ENCODE results near the gene MC1R.

Gene MC1R

DNA sequence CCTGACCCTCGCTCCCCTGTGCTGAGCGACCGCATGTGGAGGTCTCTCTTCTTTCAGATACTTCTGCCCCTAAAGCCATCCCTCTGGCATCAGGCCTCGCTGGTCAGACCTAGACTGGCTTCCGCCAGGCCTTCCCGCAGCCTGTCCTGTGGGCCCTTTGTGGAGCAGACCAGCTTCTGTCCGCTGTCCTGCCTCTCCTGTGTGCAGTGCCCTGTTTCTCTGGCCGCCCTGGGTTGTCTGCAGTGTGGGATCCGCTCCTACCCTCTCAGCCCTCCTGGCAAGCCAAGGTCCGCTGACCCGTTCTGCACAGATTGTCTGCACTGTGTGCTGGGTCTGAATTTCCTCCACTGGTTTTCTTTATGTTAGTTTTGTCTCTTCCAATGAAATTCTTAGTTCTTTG lies 21.5 kb upstream of the MC1R start:
- DNase-seq (ENCODE audit: low read depth), result no peak

DNA sequence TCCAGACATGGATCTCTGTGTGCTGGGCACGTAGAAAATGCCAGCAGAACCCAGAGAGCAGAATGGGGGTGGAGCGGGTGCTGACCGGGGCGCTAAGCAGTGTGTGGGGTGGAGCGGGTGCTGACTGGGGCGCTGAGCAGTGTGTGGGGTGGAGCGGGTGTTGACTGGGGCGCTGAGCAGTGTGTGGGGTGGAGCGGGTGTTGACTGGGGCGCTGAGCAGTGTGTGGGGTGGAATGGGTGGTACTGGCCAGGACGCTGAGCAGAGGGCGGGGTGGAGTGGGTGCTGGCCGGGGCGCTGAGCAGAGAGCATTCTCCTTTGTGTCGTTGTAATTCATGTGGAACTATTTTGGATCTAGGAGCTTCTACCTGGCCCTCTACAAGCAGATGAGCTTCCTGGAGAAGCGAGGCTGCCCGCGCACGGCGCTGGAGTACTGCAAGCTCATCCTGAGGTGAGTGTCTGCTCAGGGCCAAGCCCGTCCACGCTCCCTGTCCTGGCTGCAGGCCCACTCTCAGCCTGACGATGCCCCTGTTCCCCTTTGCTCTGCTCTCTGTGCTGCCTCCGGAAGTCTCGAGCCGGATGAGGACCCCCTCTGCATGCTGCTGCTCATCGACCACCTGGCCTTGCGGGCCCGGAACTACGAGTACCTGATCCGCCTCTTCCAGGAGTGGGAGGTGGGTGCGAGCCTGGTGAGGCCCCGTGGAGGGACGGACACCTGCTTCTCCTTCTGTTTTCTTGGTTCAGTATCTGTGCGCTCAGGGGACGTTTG lies 20.3 kb upstream of the MC1R start:
- DNase-seq (ENCODE audit: low read depth), result no peak

DNA sequence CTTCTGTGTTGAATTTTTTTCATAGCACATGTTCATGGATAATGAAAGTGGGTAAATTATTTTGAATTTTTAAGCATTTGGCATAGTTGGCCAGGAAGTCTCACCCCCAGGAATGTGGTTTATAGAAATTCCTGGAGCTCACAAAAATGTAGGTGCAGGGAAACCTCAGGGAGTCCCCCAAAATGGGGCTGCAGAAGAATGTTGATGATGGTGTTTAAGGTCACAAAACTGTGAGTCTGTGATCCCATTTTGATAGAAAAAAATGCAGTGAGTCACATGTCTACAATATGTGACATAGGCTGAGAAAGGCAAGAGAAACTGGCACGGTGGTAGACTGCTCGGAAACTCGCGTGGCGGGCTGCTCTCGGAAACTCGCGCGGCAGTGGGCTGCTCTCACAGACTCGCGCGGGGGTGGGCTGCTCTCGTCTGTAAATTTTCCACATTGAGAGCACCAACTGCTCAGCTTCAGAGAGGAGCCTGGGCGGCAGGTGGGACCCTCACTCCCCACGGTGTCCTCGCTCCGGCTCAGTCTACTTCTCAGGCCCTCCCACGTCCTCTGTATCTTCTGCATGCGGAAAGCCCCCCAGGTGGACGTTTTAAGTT lies 18.7 kb upstream of the MC1R start:
- no peak for DNase-seq (ENCODE audit: low read depth)

DNA sequence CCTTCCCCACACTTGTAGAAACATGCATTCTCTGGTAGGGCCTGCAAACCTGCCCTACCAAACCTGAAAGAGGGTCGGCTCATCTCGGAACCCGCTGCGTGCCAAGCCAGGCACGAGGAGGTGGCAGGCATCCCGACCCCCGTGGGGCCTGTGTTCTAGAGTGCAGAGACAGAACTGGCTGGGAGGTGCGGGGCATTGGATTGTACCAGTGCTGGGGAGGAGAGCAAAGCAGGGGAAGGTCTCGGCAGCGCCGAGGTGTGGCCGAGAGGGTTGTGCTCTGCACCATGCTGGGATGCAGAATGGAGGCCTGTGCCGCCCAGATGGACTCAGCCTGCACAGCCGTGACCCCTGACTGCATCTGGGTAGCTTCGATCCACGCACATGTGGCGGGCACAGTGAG lies 17.8 kb upstream of the MC1R start:
- DNase-seq (ENCODE audit: low read depth), result no peak

DNA sequence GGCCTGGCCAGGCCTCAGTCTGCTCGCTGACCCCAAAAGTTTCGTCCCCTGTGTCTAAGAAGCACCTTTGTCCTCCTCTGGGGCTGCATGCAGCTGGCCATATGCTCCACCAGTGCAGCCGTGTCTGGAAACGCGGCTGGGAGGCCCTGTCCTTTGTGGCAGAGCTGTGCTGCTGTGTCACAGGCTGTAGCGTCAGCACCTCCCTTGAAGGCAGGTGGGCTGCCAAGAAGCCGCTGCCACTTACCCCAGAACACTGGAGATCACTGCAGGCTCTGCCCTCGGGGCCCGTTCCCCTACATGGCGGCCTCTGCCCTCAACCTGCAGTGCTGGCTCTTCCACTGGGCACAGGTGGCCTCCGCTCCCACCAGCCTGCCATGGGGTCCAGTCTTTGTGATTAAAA lies 15.7 kb upstream of the MC1R start:
- no peak for DNase-seq (ENCODE audit: low read depth)

DNA sequence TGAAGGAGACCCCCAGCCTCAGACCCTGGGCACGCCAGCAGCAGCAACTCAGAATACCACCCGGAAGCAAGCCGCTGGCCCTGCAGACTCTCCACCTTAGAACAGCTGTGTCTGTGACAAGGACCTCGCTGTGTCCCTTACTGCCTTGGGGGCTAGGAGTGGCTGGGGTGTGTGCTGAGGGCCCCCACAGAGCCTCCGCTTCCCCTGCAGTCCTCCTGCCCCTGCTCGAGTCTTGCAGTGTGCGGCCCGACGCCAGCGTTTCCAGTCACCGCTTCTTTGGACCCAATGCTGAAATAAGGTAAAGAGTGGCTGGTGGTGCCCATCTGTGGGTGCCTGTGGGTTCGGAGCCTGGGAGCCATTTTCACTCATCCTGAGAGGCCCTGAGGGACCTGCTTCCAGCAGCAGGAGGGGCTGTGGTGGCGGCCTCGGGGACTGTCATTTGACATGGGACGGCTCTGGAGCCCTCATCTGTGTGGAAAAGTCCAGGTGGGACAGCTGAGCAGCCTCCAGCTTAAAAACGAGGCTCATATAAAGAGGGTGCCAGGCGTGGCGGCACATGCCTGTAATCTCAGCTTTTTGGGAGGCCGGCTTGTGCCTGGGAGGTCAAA lies 14.7 kb upstream of the MC1R start:
- DNase-seq (ENCODE audit: low read depth), result no peak

DNA sequence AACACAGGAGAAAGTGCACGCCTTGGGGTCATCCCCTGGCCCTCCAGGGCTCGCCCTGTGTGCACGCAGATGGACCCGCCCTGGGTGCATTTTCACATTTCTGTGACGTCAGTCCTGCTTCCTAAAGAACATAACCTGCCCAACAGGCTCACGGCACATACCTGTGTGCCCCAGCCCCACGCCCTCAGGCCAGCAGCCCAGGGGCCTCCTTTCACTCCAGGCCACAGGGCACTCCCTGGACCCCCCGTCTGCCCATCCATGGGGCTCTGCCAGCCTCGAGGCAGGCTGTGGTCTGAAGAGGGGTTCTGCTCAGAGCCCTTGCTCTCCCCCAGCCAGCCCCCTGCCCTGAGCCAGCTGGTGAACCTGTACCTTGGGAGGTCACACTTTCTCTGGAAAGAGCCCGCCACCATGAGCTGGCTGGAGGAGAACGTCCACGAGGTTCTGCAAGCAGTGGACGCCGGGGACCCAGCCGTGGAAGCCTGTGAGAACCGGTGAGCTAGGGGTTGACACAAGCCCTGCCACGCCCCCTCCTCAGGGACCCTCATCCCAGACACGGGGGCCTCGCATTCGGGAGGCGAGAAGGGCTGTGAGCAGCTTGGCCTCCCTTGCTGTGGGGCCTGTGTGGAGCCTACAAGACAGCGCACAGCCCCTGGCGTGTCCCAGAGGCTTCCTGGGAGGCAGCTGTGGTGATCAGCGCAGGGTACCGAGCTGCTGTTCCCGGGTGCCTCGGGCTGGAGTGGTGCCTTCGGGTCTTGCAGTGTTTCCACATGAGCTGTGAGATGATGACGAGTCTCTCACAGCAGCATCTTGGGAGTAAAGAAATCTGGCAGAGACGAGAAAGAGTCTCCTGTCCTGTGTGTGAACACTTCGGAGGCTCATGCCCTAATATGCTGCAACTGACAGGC lies 13.8 kb upstream of the MC1R start:
- DNase-seq (ENCODE audit: low read depth), result no peak

DNA sequence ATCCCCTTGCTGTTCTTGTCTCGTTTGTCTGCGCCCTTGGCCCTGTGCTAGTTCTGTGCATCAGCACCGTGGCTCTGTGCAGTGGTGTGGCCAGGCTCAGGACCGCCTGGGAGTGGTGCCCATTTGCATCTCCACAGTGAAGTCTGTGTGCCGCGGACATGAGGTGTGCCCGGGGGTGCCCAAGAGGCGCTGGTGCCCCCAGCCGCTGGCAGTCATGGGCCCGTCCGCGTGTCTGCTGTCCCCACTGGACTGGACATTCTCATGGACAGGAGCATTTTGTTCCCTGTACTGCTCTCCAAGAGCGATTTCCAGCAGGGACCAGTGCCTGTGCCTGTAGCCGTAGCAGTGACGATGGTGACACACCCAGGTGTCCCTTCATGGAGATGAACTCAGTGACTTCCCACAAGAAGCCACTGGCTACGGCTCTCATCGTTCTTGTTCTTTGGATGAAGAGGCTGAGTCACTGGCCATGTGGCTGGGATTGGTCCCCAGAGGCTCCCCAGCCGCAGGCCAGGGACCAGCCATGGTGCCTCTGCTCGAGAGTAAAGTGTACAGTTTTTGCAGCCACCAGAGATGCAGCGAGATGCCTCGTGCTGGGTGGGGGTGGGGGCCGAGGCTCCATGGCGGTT lies 13.0 kb upstream of the MC1R start:
- DNase-seq (ENCODE audit: low read depth), result no peak

DNA sequence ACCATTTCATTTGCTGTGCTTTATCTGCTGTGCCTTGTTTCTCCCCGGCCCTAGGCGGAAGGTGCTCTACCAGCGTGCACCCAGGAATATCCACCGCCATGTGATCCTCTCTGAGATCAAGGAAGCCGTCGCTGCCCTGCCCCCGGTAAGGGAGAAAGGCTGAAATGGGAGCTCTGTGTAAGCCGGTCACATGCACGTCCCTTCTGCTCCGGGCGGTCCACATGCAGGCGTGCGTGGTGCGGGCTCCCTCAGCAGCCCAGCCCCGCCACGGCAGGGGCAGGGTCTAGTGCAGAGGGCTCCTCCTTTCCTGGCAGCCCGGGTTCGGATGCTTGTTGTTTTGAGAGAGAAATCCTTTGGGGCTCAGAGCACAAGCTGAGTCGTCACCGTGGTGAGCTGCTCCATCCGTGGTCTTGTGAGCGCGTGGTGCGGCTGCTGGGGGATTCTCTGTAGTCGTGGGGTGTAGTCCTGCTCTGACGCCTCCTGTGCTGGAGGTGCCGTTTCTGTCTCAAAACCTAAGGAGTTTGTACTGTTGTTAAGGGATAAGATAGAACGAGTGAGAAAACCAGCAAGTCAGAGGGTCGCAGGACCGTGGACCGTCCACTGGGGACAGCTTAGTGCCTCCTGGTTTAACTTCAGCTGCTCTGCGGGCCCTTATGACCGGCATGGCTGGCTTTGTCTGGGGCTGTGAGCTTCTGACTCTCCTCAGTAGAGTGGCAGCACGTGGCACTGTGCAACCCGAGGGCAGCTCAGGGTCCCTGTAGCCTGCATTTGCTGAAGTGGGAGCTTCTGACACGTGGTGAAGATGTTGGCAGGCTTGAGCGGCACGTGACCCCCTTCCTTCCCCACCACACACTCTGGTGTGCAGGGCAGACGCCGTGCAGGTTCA lies 12.3 kb upstream of the MC1R start:
- DNase-seq (ENCODE audit: low read depth), result no peak

DNA sequence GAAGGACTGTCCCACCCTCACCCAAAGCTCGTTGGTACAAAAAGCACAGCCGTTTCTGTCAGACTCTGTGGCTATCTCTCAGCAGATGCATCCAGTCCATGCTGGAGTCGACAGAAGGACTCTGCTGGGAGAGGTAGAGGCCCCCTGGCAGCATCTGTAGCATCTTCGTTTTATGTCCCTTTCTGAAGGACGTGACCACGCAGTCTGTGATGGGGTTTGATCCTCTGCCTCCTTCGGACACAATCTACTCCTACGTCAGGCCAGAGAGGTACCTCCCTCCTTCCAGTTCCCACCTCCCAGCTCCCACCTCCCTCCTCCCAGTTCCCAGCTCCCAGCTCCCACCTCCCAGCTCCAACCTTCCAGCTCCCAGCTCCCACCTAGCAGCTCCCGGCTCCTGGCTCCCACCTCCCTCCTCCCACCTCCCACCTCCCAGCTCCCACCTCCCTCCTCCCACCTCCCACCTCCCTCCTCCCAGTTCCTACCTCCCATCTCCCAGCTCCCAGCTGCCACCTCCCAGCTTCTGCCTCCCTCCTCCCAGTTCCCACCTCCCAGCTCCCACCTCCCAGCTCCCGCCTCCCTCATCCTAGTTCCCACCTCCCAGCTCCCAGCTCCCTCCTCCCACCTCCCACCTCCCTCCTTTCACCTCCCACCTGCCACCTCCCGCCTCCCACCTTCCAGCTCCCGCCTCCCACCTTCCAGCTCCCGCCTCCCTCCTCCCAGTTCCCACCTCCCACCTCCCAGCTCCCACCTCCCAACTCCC lies 11.4 kb upstream of the MC1R start:
- DNase-seq (ENCODE audit: low read depth), result no peak

DNA sequence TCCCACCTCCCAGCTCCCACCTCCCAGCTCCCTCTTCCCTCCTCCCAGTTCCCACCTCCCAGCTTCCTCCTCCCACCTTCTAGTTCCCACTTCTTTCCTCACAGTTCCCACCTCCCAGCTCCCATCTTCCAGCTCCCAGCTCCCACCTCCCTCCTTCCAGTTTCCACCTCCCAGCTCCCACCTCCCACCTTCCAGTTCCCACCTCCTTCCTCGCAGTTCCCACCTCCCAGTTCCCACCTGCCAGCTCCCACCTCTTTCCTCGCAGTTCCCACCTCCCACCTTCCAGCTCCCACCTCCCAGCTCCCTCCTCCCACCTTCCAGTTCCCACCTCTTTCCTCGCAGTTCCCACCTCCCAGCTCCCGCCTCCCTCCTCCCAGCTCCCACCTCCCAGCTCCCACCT lies 10.4 kb upstream of the MC1R start:
- no peak for DNase-seq (ENCODE audit: low read depth)

DNA sequence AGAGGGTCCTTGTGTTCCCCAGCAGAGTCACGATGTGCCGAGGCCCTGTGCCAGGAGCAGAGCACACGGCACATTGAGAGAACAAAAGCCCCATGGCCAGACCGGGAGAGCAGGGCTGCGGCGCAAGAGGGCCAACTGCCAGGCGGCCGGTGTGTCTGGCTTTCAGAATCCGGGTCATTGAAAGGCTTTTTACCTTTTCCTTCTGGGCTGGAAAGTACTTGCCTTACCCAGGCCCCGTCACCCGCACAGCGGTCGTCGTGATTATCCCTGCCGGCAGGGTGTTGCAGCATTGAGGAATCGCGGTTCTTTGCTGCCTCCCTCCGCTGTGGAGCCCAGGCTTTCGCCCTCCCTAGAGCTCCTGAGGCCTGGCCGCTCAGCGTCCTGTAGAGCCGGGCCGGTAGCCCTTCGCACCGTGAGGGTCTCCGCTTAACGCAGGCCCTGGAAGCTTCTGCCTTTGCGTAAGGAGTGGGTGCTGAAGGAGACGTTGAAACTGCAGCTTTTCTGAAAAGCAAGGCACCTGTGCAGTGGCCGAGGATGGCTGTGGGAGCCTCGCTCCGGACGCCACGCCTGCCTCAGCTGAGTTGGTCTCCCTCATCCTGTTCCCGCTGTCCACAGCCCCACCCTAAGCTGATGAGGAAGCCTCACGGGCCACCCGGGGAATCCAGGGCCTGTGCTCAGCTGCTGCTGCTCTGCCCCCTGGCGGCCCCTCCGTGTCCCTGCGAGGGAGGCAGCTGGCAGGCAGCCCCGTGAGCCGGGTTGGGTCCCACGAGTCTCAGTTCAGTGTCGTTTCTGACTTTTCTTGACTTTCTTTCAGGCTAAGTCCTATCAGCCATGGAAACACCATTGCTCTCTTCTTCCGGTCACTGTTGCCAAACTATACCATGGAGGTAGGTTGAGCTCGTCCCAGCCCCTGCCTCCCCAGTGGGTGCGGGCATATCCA lies 8.6 kb upstream of the MC1R start:
- peak; percentile 50 for DNase-seq (ENCODE audit: low read depth)

DNA sequence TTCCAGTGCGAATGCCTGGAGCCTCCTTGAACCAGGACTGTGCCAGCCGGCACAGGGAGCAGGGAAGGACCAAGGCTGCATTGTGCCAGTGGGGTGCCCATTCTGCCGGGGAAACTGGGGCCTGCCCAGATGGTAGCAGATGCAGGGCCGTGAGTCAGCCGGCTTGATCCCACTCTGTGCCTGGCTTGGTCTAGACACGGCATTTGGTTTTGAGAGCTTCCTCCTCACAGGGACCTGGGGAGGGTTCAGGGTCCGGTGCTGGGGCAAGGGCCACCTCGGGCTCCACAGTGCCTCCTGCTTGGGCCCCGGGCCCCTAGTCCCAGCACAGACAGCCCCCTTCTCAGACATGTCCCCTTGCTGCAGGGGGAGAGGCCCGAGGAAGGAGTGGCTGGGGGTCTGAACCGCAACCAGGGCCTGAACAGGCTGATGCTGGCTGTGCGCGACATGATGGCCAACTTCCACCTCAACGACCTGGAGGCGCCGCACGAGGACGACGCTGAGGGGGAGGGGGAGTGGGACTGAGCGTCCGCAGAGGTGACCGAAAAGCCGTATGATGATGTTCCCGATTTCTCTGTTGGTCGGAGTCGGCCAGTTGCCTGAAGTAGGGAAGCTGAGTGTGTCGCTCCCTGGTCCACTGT lies 7.8 kb upstream of the MC1R start:
- DNase-seq (ENCODE audit: low read depth), result no peak

DNA sequence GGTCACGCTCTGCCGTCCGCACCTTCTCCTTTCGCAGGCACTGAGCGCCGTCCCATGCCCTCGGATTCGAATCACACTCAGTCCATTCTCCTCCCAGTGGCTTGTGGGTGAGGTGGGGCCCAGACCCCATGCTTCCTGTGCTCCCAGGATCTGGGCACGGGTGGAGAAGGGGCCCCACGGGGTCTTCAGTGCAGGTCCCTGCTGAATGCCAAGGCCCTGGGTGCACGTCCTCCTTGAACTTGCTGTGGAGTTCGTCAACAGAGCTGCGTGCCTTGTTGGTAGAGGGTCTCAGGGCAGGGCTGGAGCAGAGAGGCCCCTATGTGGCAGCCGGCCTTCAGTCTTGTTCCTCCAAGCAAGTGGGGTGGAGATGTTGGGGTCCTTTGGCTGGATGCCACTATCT lies 7.3 kb upstream of the MC1R start:
- DNase-seq (ENCODE audit: low read depth), result no peak

DNA sequence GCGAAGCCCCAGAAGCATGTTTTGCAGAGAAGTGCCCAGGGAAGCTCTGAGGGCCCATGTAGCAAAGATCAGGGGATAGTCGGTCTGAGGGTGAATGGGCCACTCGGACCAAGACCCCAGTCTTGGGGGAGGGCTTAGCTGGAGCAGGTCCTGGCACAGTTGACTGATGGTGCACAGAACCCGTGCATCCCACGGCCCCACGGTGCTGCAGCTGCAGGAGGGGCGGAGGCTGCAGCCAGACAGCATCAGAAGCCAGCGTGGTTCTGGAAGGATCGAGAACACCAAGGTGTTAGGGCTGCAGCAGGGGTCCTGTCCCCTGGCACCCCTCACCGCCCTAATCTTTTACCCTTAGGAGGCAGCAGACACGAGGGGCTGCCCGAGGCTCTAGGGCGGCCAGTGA lies 6.5 kb upstream of the MC1R start:
- DNase-seq (ENCODE audit: low read depth), result no peak

DNA sequence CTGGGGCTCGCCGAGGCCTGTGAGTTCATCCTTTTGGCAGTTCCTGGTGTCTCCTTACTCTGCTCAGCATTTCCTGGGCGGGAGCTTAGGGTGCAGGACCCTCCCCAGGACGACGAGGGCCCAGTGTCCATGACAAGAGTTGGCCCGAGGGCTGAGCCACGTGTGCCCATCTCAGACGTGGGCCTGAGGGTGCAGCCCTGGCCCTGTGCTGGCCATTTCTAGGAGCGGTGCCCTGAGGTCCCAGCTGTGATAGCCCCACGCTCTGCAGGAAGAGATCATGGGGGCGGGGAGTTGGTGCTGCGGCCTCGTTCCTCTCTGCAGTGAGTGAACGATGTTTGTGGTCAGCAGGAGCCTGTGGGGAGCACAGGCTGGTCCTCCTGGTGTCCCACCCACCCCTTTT lies 6.0 kb upstream of the MC1R start:
- DNase-seq (ENCODE audit: low read depth), result no peak

DNA sequence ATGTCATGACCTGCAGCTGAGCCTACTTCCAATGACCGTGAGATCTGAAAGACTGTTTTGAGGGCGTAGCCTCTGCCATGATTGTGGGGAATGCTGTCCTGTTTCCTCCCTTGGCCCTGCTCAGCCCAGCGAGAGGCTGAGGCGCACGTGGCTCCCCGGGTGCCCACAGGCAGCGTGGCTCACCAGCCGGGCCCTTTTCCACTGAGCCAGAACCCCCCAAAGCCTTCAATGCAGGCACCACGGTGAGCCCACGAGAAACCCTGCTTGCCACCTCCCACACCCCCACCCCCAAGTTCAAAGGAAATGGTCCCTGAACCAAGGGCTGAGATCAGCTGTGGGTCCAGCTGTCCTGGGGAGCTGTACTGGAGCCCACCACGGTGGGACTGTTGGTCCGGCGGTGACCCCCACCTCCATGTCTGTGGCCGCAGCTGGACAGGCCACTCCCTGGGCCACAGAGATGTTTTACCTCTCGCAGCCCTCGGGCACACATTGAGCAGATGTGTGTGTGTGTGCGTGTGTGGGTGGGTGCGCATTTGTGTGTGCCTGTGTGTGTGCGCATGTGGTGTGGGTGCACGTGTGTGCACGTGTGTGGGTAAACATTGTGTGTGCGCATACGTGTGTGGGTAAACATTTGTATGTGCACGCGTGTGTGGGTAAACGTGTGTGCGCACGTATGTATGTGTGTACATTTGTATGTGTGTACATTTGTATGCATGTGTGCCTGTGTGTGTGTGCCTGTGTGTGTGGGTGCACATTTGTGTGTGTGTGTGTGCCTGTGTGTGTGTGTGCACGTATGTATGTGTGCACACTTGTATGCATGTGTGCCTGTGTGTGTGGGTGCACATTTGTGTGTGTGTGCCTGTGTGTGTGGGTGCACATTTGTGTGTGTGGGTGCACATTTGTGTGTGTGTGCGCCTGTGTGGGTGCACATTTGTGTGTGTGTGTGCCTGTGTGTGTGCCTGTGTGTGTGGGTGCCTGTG lies 5.0 kb upstream of the MC1R start:
- no peak for DNase-seq (ENCODE audit: low read depth)

Measured in stimulated activated CD8-positive, alpha-beta memory T cell treated with anti-CD3 and anti-CD28 coated beads, Interleukin-12 subunit alpha, Interleukin-12 subunit beta, amount 100 ng/mL, for 1 hour (primary cell).